Measurements from ENCODE around the gene SEMA6D. TPM values are rescaled to one million over a fixed set of nuclear protein-coding genes. Genes with fewer than 3 reads are reported as not detected.

Gene SEMA6D
- total RNA-seq, 1 donor from 2014 or later: 1.8 TPM

GRCh38 chr15:47781527-47781926, 64.2 kb downstream of the SEMA6D start:
- TF ChIP-seq CTCF (IDR thresholded peaks at IDR 0.05; ENCODE audit: insufficient read depth, low read length, poor library complexity, severe bottlenecking): no peak
- Histone ChIP-seq H3K27me3 (ENCODE audit: control insufficient read depth, insufficient read depth, low read length) (no peaks in the 10 kb centered on the region), H3K4me3 (ENCODE audit: low read depth, low read length) (no peak overlapping the region), H3K36me3 (ENCODE audit: control insufficient read depth, insufficient read depth, low read length) (no peaks in the 10 kb centered on the region)
- DNase-seq (ENCODE audit: low read depth): no peak

- TF ChIP-seq CTCF (IDR thresholded peaks at IDR 0.05; ENCODE audit: insufficient read depth, low read length, poor library complexity, severe bottlenecking): no peak
- no peak for DNase-seq (ENCODE audit: low read depth)
- Histone ChIP-seq H3K4me3 (ENCODE audit: low read depth, low read length) (no peak overlapping the region), H3K27me3 (ENCODE audit: control insufficient read depth, insufficient read depth, low read length) (no peaks in the 10 kb centered on the region), H3K36me3 (ENCODE audit: control insufficient read depth, insufficient read depth, low read length) (no peaks in the 10 kb centered on the region)
Measured at GRCh38 chr15:47784820-47785219, 67.5 kb downstream of the SEMA6D start.

- H3K36me3 ChIP-seq (ENCODE audit: control insufficient read depth, insufficient read depth, low read length): no peaks in the 10 kb centered on the region
- DNase-seq (ENCODE audit: low read depth): no peak
- no peaks in the 10 kb centered on the region for H3K27me3 ChIP-seq (ENCODE audit: control insufficient read depth, insufficient read depth, low read length)
- H3K4me3 ChIP-seq (ENCODE audit: low read depth, low read length): no peak overlapping the region
- TF ChIP-seq CTCF (IDR thresholded peaks at IDR 0.05; ENCODE audit: insufficient read depth, low read length, poor library complexity, severe bottlenecking): no peak
Measured at GRCh38 chr15:47786371-47786770, 69.1 kb downstream of the SEMA6D start.

- no peaks in the 10 kb centered on the region for H3K36me3 ChIP-seq (ENCODE audit: control insufficient read depth, insufficient read depth, low read length)
- no peak for DNase-seq (ENCODE audit: low read depth)
- H3K4me3 ChIP-seq (ENCODE audit: low read depth, low read length): no peak overlapping the region
- no peaks in the 10 kb centered on the region for H3K27me3 ChIP-seq (ENCODE audit: control insufficient read depth, insufficient read depth, low read length)
- no peak for TF ChIP-seq CTCF (IDR thresholded peaks at IDR 0.05; ENCODE audit: insufficient read depth, low read length, poor library complexity, severe bottlenecking)
Measured at GRCh38 chr15:47787875-47788274, 70.6 kb downstream of the SEMA6D start.

GRCh38 chr15:47788685-47789084, 71.4 kb downstream of the SEMA6D start:
- no peaks in the 10 kb centered on the region for H3K27me3 ChIP-seq (ENCODE audit: control insufficient read depth, insufficient read depth, low read length)
- H3K4me3 ChIP-seq (ENCODE audit: low read depth, low read length): no peak overlapping the region
- TF ChIP-seq CTCF (IDR thresholded peaks at IDR 0.05; ENCODE audit: insufficient read depth, low read length, poor library complexity, severe bottlenecking): no peak
- H3K36me3 ChIP-seq (ENCODE audit: control insufficient read depth, insufficient read depth, low read length): no peaks in the 10 kb centered on the region
- DNase-seq (ENCODE audit: low read depth): no peak

GRCh38 chr15:47791161-47791560, 73.9 kb downstream of the SEMA6D start:
- no peak for DNase-seq (ENCODE audit: low read depth)
- Histone ChIP-seq H3K4me3 (ENCODE audit: low read depth, low read length) (no peak overlapping the region), H3K36me3 (ENCODE audit: control insufficient read depth, insufficient read depth, low read length) (no peaks in the 10 kb centered on the region), H3K27me3 (ENCODE audit: control insufficient read depth, insufficient read depth, low read length) (no peaks in the 10 kb centered on the region)
- TF ChIP-seq CTCF (IDR thresholded peaks at IDR 0.05; ENCODE audit: insufficient read depth, low read length, poor library complexity, severe bottlenecking): no peak

Data from kidney epithelial cell (primary cell).